NCI-H2029 (cell line): ENCODE measurements around the gene PTN.
"Not testable (repeated sequence)": the region's sequence is repeated elsewhere in the genome, so short reads cannot be mapped to it uniquely, and the experiment has no call there.

Experiments used
- DNase-seq: peaks from one replicate; lab custom pipeline; 2025; lab: John Stamatoyannopoulos, UW

PTN gene

DNA sequence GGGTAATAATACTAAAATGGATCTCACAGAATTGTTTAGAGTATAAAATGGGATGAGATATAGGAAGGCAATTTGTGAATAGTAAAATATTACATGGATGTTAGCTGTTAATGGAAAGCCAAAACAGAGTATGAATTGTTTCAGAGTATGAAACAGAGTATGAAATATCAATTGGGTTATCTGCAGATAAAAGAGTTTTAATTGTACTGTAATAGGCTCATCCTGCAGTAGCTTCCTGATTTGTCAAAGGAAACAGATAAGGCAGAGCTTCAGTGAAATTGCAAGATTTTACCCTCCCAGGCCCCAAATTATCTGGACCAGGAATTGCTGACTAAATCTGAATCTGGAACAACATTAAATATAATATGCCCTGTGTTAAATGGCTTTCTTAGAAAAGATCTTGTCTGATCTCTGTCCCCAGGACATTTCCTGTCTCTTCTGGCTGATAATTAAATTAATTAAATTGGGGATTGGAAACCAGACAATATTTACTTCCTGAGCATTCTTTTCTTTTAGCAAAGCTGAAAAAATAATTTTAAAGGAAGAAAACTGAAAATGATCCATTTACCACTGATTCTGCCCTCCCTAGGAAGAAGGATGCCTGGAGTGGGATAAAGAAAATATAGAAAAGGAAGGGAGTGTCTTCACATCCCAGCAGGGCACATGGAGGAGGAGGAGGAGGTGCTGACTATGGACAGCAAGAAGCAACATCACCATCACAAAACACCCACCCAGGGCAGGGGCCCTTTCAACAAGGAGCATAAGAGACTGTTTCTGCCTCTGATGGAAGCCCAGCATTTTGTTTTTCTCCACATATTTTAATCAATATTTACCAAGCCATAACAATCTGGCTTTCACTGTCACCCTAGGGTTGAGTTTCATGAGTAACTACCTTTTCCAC, 18.5 kb downstream of the PTN start:
- no peak for DNase-seq

DNA sequence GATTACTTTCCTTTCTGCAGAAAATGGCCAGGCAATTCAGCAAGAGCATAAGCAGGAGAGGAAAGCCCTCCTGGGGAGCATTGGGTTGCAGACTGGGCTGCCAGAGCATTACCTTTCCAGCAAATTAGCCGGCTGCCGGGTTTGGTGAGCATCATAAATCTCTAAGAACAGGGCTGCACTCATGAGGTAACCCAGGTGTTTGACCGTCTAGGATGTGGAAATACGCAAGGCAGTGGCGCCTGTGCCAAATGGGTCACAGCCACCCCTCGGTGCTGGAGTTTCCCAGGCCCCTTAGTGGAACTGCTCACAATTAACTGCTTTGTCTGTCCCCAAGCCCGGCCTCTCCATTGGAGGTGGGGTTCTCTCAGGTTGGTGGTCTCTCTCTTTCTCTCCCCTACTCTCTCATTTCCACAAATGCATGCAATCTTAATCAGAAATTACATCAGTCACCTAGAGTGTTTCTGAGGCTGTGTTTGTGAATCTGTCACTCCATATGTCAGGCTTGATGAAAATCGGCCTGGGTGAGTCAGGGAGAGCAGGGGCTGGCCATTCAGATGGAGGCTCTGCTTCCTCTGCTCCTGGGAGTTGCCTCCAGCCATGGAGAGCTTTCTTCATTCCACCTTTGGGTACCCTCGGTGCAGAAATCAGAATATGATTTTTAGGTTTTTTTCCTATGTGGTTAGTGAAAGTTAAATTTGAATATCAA, 26.7 kb downstream of the PTN start:
- DNase-seq, result no peak

DNA sequence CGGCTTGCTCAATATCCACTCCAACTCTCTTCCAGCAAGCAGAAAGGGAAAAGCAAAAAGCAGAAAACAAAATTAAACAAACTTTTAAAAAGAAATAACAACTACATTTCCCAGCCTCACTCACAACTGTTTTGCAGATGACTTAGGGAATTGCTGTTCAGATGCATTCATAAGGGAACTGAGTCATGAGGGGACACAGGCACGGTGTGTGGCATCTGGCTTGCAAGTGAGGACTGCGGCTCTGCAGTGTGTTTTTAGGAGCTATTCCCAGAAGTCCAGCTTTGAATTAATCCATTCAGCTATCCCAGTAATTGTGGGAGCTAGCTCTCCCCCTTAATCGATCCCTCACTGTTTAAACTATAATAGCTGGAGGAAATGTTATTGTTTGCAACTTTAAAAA, 30.3 kb downstream of the PTN start:
- no peak for DNase-seq

DNA sequence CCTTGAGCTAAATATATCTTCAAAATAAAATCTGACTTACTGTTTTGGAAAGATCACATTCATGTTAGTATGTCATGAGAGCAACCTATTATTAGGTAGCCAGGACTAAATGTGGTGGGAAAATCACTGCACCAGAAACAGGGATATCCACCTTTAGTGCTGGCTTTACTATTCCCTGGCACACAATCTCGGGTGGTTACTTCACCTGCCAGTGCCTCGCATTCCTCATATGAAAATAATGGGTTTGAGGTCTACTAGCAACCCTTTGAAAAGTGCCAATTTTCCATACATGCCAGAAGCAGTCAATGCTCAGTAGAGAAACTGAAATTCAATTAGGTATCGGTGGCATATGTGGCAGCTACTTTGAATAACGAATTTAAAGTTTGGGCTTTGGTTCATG, 36.8 kb downstream of the PTN start:
- DNase-seq, result no peak

DNA sequence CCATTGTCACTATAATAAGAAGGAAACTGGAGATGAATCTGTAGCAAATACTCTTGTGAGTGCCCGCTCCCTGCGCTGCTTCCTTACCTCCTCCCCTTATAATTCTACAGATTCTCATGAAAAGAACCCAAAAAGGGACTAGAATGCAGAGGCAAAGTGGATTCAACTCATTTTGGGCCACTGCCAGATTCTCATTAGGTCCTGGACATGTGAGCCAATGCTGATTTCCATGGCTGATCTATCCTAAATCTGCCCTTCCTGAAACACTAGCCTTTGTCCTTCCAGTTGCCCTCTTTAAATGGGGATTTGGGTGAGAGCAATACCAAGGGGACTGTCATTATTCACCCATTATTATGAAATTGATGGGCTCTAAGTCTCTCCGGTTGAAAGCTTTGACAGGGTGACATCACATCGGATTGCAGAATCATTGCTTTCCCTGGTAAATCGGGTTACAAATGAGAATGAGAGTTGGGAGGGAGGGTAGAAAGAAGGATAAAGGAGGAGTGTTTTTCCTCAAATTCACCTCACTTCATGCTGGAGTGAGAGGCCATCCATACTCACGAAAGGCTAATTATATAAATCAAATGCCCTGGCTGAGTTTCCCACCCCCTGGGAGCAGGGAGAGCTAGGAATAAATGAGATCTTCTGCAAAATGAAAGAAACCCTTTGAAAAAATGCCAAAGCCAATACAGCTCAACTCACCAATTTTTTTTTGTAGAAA, 37.5 kb downstream of the PTN start:
- no peak for DNase-seq

DNA sequence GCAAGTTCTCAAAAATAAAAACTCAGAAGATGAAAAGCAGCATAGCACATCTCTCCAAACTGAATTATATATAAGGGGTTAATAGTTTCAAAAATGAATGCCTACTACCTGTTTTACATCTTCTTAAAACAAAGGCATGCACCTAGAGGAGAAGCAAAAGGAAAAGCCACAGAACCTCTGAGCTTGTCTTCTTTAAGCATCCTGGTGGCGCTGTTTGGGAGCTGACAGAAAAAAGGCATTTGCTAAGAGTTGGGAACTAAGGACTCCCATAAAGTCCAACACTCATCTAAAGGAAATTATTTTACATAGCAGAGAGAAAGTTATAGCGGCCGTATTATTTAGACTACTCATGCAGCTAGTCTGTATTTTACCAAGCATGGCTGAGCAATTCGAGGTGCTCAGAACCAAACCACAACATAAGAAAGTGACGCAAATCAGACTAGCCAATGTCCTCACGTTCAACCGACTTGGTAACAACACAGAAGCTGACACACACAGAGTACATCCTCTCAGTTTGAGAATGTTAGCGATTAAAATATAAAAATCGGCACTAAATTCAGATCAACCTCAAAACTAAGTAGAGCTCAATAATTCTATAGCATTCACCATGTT, 38.8 kb downstream of the PTN start:
- no peak for DNase-seq

DNA sequence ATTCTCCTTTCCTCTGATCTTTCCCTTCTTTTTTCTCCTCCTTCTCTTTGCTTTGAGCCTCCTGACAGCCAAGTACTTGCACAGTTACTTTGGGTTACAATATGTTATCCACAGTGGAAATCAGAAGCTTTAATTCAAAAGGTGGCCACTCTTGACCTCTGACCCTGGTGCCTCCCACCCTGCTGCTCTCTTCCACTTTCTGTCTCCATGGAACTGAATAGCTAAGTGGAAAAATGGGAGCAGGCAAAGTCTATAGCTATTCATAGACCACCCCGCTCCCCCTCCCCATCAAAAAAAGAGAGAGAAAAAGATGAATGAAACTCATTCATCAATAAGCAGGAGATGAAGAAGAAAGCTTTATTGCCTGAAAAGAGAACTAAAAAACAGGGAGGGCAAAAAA, 39.4 kb downstream of the PTN start:
- no peak for DNase-seq

DNA sequence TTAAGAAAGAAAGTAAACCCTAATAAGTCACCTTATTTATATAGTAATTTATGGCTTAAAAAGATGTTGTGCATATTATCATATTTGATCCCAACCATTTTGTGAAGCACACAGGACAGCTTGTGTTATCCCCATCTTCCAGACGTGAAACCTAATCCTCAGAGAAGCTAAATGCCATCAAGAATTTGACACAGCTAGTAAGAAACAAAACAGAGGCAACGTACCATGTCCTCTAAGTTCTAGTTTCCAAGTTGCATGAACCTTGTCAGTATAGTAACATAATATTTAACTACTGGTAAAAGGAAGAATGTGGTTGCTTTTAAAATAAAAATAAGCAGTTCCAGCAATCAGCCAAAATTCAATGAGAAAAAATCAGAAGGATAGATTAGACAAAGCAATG, 41.5 kb downstream of the PTN start:
- DNase-seq, result no peak

DNA sequence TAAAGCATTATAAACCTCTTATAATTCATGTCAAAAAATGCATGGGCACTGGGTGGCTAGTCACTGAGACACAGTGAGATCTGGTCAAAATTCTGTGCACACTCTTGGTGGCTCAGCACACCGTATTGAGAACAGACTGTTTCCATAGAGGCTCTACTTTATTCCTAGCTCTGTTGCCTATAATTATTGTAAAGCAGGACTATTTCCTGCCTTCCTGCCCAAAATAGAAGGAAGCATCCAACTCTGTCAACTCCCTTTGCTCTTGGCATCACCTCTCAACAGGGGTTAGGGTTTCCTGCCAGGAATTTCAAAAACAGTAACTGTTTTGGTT, 45.1 kb downstream of the PTN start:
- DNase-seq, result no peak

DNA sequence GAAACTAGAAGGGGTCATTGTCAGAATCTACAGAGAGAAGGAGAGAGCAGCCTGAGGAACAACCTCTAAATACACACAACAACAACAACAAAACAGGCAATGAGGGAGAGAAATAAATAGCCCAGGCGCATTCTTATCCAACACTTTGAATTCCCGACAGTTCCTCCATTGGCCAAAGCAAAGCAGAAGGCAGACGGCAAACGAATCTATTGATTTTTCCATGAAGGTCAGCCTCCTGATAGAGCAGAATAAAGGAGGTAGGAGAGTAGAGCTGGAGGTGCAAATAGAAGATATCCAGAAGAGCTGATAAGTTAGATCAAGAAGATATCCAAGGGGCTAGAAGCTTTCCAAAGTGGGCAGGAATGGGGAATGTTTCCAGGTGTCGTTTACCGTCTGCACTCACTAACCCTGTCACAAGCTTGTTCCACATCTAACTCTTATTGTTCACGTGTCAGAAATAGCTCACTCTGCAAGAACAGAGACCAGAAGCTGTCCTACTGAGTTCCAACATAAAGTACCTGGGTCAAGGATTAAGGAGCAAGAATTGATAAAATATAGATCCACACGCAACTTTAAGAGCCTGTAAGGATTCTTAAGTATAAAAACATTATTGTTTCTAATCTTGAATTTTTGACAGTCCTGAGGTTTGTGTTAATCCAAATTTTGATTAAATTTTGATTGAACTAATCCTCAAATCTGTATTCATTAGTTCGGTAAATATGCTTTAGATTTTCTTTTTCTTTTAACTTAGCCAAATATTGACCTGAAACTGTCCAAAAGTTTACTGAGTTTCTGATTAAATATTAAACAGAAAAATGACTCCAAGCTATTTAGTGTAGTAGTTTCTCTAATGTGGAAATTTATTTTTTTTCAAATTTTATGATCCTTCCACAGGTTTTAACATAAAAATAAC, 45.7 kb downstream of the PTN start:
- DNase-seq, result no peak

DNA sequence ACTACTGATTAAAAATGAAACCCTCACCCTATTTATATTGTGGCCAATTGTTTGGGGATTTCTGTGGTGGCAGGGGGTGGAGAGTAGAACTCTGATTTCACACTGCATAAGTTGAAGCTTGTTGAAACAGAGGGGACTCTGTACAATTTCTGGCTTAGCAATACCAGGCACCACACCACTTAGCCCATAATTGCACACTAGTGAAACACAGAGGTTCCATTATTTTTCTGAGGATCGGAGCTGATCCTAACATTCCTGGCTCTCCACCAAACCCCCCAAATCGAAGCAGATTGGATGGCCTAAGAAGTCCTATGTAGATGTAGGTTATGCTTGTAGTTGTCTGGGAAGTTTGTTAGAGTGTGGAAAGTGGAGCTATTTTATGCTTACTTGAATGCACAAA, 47.0 kb downstream of the PTN start:
- no peak for DNase-seq

DNA sequence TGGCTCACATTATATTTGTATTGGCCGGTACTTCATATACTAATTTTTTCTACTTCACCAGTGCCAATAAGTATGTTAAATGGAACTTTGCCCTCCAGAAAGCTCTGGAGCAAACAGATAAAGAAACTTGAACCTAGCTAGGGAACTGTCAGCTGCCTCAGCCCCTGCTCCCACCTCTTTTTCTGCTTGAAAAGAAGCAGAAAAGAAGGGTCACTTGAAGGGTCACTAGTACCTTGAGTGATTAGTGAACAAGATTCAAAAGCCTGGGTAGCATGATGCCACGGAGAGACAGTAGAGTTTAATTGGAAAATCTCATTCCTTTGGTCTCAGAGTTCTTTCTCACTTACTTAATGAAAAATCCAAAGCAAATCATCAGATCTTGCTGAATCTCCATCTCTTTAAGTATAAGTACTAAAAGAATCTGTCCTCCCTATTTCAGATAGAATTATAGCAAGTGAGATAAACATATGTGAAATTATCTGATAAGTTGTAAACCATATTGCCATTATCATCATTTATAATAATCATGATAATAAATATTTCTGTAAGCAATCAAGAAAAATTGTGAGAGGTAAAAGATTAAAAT, 47.7 kb downstream of the PTN start:
- DNase-seq, result no peak

DNA sequence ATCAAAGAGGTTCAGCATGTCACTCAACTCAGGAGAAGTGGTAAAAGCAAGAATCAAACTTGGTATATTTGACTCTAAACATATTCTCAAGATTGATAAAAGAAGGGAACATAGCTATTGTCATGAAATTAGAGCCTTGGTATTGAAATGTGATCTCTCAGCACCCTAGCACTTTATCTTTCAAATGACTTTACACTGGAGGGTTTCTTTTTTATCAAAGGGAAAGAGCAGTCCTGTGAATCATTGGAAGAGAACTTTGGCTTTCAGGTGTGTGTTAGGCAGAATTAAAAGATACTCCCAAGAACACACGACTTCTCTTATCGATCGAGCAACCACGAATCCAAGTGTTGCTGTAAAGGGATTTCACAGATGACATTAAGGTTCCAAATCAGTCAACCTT, 54.4 kb downstream of the PTN start:
- no peak for DNase-seq

DNA sequence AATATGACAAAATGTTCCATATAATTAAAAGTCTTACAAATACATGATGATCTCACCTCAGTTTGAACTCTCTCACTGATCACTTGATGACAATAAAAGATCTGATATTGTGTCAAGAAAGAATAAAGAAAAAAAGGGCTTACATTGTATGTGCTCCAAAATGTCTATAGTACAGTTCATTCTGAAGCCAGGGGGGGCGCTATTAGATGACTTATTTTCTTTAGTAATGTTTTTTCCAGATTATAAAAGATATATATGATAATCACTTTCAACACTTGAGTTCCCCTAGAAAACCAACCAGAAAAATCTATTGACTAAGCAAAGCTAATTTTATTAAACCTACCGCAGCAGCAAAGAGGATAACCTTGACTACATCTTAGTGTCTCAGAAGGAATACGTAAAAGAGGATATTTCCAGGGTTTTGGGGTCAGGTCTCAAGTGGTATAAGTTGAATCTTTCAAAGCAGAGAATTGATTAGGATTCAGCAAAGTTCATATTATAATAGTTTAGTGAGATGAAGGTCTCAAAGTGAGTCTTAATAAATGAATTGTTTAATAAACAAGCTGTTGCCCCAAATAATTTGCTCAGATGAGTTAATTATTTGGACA, 55.8 kb downstream of the PTN start:
- no peak for DNase-seq

DNA sequence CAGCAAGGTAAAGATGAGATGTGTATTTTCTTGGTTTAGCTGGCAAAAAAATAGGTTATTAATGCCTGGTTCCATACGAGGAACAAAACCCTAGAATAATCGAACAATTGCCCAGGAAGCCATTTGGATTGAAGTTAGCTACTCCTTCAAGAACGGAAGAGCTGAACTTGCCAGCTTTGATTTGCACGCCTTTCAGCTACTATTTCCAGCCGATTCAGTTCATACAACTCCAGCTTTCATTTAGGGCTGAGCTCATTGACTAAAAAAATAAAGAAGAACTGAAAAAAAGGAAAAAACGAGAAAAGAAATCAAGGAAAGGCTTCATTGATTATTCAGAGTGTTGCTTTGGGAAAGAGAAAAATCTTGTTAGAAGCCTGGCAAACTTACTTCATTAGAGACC, 60.4 kb downstream of the PTN start:
- DNase-seq, result no peak

DNA sequence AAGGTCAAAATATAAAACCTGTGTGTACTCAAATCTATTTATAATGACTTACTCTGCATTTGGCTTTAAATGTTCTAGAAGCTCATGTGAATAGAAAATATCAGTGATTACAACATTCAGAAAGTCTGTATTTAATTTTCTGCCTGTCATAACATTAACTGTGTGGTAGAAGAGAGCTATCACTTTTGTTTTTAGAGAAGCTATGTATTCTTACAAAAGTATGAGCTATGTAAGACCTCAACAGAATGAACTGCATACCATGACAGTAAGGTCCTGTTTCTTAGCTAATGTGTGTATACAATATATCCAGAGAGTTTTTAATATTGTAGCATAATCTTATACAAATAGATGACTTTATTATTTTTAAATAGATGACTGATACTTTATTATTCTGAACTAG, 61.5 kb downstream of the PTN start:
- DNase-seq, result no peak

DNA sequence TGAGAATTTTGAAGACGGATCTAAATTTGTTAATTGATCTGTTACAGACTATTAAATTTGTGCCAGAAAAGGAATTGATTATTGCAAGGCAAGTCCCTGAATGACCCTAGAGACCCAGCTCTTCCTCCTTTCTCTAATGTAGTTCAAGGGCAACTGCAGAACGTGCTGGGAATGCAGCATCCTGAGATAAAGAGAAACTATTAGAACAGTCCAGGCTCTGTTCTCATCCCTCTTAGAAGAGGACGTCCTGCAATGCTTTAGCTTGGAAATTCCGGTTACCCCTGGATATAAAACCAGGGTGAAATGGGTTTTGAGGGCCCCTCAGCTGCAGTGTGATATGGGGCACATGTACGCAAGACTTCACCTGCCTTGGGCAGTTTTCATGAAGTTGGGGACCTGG, 67.3 kb downstream of the PTN start:
- no peak for DNase-seq

DNA sequence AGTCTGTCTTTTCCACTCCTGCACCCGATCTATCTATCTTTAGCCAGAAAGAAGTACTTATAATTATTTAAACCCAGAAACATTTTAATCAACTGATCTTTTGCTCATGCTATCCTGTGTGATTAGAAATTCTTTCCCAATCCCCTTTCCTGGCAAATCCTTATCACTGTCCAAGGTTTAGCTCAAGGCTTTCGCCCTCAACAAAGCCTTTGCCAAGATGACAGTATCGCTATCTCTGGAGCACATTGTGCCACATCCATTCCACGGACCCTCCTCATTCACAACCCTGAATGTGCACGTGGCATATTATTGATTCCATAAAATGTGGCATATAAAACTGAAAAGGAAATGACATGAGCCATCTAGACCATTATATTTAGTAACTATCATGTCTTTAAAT, 71.3 kb downstream of the PTN start:
- DNase-seq, result no peak

DNA sequence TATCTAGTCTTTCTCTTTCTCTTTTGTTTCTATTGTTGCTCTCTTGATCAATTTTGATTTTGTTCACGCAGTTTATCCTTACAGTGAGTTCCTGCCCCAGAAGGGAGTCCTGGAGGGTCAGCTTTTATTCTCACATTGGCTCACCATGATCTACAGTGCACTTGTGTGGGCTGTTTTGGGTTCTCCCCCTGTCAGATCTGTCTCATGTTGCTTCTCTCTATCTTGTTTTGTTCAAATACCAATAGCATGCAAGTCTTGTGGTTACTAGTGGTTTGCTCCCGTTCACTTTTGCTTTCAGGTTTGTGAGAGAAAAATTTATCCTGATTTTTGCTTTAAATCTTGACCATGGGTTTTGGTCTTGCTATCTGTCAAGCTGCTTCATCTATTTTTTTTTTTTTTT, 74.3 kb downstream of the PTN start:
- no peak for DNase-seq

DNA sequence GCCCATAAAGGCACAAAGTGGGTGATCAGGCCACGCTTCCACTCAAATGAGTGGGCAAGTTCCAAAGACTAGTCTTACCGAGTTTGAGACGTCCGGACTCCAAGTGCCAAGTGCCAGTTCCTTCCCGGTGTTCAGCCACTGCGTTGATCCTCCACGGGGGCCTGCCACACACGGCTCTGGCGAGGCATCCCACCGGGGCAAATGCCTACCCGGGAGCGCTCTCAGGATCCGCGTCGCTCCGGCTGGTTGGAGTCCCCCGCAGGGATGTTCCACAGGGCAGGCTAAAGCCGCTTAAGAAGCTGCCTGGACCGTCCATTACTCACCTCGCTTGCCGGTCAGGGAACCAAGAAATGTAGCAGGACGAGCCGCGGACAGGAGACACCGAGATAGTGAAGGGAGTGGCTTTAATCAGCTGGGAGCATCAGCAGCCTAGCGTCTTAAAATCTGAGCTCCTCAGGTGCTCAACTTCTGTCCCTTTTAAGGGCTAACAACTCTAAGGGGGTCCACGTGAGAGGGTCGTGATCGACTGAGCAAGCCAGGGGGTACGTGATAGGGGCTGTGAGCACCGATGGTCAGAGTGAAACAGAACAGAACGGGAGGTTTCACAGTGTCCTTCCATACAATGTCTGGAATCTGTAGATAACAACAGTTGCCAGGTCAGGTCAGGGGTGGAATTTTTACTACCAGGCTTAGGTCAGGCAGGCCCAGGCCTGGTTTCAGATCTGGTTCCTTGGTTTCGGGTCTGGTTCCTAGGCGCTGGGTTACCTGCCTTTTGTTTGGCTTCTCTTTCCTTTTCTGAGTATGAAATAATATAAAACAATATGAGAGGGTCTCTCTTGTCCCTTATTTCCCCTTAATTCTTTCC, 75.3 kb downstream of the PTN start:
- DNase-seq, result not testable (repeated sequence)
